ENCODE data around the gene ASB6. TPM values are rescaled to one million over a fixed set of nuclear protein-coding genes. Genes with fewer than 3 reads are reported as not detected.

Gene ASB6
- total and polyA plus RNA-seq, 2 of the 13 experiments (the other 11 are each of a cell fraction or from before 2014, with no cell fraction given) = 8.2 to 8.4 TPM

- TF ChIP-seq ZBTB4 (CRISPR knock-in tag; IDR thresholded peaks at IDR 0.05; ENCODE audit: borderline replicate concordance) = peak; percentile 34; the same call in 1 of the 2 replicates
- TF ChIP-seq KDM4B (CRISPR knock-in tag; IDR thresholded peaks at IDR 0.05) = 0 out of 2 replicates have a peak, but pooled peaks have one; percentile 73
- peak; percentile 90 for TF ChIP-seq HOXA3 (CRISPR knock-in tag; IDR thresholded peaks at IDR 0.05)
- TF ChIP-seq ADNP (CRISPR knock-in tag; IDR thresholded peaks at IDR 0.05) = peak; percentile 82
- no peak for TF ChIP-seq ZNF207 (IDR thresholded peaks at IDR 0.05; ENCODE audit: borderline replicate concordance)
- TF ChIP-seq ZNF547 (CRISPR knock-in tag; IDR thresholded peaks at IDR 0.05) = peak; percentile 61
- no peak for TF ChIP-seq PTBP1 (IDR thresholded peaks at IDR 0.05; ENCODE audit: low read depth, low read length, poor library complexity, severe bottlenecking)
- TF ChIP-seq MED8 (CRISPR knock-in tag; IDR thresholded peaks at IDR 0.05; ENCODE audit: insufficient replicate concordance) = no peak
- peak; percentile 90 for TF ChIP-seq BCL6 (CRISPR knock-in tag; IDR thresholded peaks at IDR 0.05)
- peak; percentile 70; the same call in 1 of the 2 replicates for TF ChIP-seq ZNF891 (CRISPR knock-in tag; IDR thresholded peaks at IDR 0.05)
- TF ChIP-seq, protein P1, sequence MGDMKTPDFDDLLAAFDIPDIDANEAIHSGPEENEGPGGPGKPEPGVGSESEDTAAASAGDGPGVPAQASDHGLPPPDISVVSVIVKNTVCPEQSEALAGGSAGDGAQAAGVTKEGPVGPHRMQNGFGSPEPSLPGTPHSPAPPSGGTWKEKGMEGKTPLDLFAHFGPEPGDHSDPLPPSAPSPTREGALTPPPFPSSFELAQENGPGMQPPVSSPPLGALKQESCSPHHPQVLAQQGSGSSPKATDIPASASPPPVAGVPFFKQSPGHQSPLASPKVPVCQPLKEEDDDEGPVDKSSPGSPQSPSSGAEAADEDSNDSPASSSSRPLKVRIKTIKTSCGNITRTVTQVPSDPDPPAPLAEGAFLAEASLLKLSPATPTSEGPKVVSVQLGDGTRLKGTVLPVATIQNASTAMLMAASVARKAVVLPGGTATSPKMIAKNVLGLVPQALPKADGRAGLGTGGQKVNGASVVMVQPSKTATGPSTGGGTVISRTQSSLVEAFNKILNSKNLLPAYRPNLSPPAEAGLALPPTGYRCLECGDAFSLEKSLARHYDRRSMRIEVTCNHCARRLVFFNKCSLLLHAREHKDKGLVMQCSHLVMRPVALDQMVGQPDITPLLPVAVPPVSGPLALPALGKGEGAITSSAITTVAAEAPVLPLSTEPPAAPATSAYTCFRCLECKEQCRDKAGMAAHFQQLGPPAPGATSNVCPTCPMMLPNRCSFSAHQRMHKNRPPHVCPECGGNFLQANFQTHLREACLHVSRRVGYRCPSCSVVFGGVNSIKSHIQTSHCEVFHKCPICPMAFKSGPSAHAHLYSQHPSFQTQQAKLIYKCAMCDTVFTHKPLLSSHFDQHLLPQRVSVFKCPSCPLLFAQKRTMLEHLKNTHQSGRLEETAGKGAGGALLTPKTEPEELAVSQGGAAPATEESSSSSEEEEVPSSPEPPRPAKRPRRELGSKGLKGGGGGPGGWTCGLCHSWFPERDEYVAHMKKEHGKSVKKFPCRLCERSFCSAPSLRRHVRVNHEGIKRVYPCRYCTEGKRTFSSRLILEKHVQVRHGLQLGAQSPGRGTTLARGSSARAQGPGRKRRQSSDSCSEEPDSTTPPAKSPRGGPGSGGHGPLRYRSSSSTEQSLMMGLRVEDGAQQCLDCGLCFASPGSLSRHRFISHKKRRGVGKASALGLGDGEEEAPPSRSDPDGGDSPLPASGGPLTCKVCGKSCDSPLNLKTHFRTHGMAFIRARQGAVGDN (CRISPR knock-in tag; IDR thresholded peaks at IDR 0.05) = peak; percentile 80
- TF ChIP-seq FOXO1 (CRISPR knock-in tag; IDR thresholded peaks at IDR 0.05) = peak; percentile 59; the same call in 1 of the 2 replicates
- TF ChIP-seq GFI1 (CRISPR knock-in tag; IDR thresholded peaks at IDR 0.05; ENCODE audit: borderline replicate concordance) = peak; percentile 74; the same call in 1 of the 2 replicates
- TF ChIP-seq IRF2 (CRISPR knock-in tag; IDR thresholded peaks at IDR 0.05) = 0 out of 2 replicates have a peak, but pooled peaks have one; percentile 43
- TF ChIP-seq SMC3 (IDR thresholded peaks at IDR 0.05; ENCODE audit: low read length) = 0 out of 2 replicates have a peak, but pooled peaks have one; percentile 1
- TF ChIP-seq DZIP1 (CRISPR knock-in tag; IDR thresholded peaks at IDR 0.05) = 0 out of 2 replicates have a peak, but pooled peaks have one; percentile 6
- peak; percentile 31; the same call in 1 of the 2 replicates for TF ChIP-seq ZNF501 (CRISPR knock-in tag; IDR thresholded peaks at IDR 0.05)
- no peak for TF ChIP-seq ZNF235 (CRISPR knock-in tag; IDR thresholded peaks at IDR 0.05; ENCODE audit: borderline replicate concordance)
- TF ChIP-seq SRSF4 (IDR thresholded peaks at IDR 0.05; ENCODE audit: low read depth, low read length, poor library complexity, severe bottlenecking) = no peak
These were observed 35.6 kb downstream of the ASB6 start (continued) for GRCh38 chr9:129606161-129607026.
